Cardiac fibroblast (primary cell): ENCODE data around the gene SRPK3.

ENCODE experiments used
- DNase-seq, 2 donors: peaks; one replicate each; pipeline versions ENCODE4 v3.0.0 to v3.0.0-alpha.2; 2010; ENCODE audit warnings: low read depth in 2 of 2
- H3K4me3 ChIP-seq, 2 donors: replicated peaks in 1 of 2; 1 replicate in 1 of 2; 2 replicates in 1 of 2; pipeline ENCODE4 v1.5.1; 2011; ENCODE audit warnings: low read depth in 2 of 2, low read length in 2 of 2, mild to moderate bottlenecking in 2 of 2, moderate library complexity in 1 of 2
- TF ChIP-seq, protein P1 (sequence below): IDR thresholded peaks from one replicate; pipeline ENCODE4 v1.5.1; 2011; ENCODE audit warnings: low read depth, mild to moderate bottlenecking, low read length, inconsistent platforms

Gene SRPK3

GRCh38 chrX:153776611-153777045, 4.2 kb upstream of the SRPK3 start:
- DNase-seq, result no peak
- TF ChIP-seq, protein P1, sequence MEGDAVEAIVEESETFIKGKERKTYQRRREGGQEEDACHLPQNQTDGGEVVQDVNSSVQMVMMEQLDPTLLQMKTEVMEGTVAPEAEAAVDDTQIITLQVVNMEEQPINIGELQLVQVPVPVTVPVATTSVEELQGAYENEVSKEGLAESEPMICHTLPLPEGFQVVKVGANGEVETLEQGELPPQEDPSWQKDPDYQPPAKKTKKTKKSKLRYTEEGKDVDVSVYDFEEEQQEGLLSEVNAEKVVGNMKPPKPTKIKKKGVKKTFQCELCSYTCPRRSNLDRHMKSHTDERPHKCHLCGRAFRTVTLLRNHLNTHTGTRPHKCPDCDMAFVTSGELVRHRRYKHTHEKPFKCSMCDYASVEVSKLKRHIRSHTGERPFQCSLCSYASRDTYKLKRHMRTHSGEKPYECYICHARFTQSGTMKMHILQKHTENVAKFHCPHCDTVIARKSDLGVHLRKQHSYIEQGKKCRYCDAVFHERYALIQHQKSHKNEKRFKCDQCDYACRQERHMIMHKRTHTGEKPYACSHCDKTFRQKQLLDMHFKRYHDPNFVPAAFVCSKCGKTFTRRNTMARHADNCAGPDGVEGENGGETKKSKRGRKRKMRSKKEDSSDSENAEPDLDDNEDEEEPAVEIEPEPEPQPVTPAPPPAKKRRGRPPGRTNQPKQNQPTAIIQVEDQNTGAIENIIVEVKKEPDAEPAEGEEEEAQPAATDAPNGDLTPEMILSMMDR, result no peak
- H3K4me3 ChIP-seq, result no peak overlapping the region

DNA sequence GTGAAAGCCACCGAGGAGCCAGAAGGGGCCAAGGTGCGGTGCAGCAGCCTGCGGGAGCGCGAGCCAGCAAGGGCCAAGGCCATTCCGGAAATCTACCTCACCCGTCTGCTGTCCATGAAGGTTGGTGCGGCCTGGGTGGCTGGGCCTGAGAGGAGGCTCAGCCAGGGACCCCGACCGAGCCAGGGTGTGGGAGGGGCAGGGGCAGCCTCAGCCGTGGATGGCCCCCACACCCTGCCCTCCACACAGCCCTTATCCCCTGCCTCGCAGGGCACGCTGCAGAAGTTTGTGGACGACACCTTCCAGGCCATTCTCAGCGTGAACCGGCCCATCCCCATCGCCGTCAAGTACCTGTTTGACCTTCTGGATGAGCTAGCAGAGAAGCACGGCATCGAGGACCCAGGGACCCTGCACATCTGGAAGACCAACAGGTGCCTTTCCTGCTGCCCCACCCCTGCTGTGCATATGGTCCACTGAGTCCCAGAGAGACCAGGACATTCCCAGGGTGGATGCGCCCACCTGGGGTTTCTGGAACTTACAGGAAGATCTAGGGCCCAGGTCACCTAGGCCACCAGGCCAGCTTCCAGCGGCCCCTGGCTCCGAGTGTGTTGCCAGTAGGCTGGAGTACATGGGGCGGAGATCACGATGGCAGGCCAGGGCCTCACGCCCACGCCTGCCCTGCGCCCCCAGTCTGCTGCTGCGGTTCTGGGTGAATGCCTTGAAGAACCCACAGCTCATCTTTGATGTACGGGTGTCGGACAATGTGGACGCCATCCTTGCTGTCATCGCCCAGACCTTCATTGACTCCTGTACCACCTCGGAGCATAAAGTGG, 3.4 kb upstream of the SRPK3 start:
- DNase-seq, result no peak
- H3K4me3 ChIP-seq, result no peak overlapping the region
- TF ChIP-seq, protein P1, result no peak

DNA sequence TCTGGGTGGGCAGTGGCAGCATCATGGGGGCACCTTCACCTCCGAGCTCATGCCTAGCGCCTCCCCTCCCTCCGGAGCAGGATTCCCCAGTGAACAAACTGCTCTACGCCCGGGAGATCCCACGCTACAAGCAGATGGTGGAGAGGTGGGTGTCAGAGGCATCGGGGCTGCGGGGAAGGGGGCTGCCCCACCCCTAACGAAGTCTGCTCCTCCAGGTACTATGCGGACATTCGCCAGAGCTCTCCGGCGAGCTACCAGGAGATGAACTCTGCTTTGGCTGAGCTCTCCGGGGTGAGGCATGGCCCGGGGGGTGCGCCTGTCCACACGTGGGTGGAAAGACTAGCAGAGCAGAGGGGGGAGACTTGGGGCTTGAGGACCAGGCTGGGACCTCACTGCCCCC, 2.7 kb upstream of the SRPK3 start:
- no peak overlapping the region for H3K4me3 ChIP-seq
- TF ChIP-seq, protein P1, result no peak
- DNase-seq, result no peak

GRCh38 chrX:153778684-153779101, 2.1 kb upstream of the SRPK3 start:
- TF ChIP-seq, protein P1, result no peak
- DNase-seq, result no peak
- H3K4me3 ChIP-seq, result no peak overlapping the region

- no peak overlapping the region for H3K4me3 ChIP-seq
- TF ChIP-seq, protein P1, result no peak
- no peak for DNase-seq
These were observed 757 bp upstream of the SRPK3 start for GRCh38 chrX:153779891-153780677.

- TF ChIP-seq, protein P1, result no peak
- no peak overlapping the region for H3K4me3 ChIP-seq
- no peak for DNase-seq
These were observed 697 bp downstream of the SRPK3 start for GRCh38 chrX:153781428-153782047.
